Epithelial cell of proximal tubule (primary cell): ENCODE data around the gene PKD1L1. TPM values are rescaled to one million over a fixed set of nuclear protein-coding genes. Genes with fewer than 3 reads are reported as not detected.

Source experiments
- DNase-seq: peaks from one replicate; pipeline ENCODE4 v3.0.0-alpha.2; 2011; ENCODE audit warnings: low read depth
- H3K4me3 ChIP-seq: 2 replicates; pipeline ENCODE4 v1.5.1; 2011; ENCODE audit warnings: low read depth, mild to moderate bottlenecking, low read length
- CTCF ChIP-seq: conservative IDR thresholded peaks from 2 replicates; pipeline ENCODE4 v1.5.1; 2012; ENCODE audit warnings: low read depth, mild to moderate bottlenecking, low read length
- total RNA-seq: library from RNA; depleted of rRNA; stranded (reverse); fragments of >200 nt; gene quantifications from 2 replicates; pipeline ENCODE4 v1.2.3, GENCODE V29; 2015

PKD1L1 gene
- total RNA-seq, 1 donor from 2014 or later: not detected

GRCh38 chr7:47777531-47778152 is 170.6 kb downstream of the PKD1L1 start:
- no peak overlapping the region for H3K4me3 ChIP-seq
- DNase-seq: no peak
- TF ChIP-seq CTCF: no peak

- H3K4me3 ChIP-seq: no peak overlapping the region
- DNase-seq: no peak
- TF ChIP-seq CTCF: no peak
Measured at GRCh38 chr7:47776335-47776734, 171.9 kb downstream of the PKD1L1 start.

- H3K4me3 ChIP-seq: no peak overlapping the region
- no peak for DNase-seq
- TF ChIP-seq CTCF: no peak
Measured at GRCh38 chr7:47775238-47775637, 173.0 kb downstream of the PKD1L1 start.

GRCh38 chr7:47772492-47772891 is 175.8 kb downstream of the PKD1L1 start:
- no peak for TF ChIP-seq CTCF
- no peak for DNase-seq
- no peak overlapping the region for H3K4me3 ChIP-seq

GRCh38 chr7:47771990-47772360 is 176.3 kb downstream of the PKD1L1 start:
- no peak for DNase-seq
- TF ChIP-seq CTCF: no peak
- no peak overlapping the region for H3K4me3 ChIP-seq

GRCh38 chr7:47771336-47771989 is 176.8 kb downstream of the PKD1L1 start:
- no peak for DNase-seq
- H3K4me3 ChIP-seq: no peak overlapping the region
- TF ChIP-seq CTCF: no peak

- no peak overlapping the region for H3K4me3 ChIP-seq
- no peak for DNase-seq
- no peak for TF ChIP-seq CTCF
Measured at GRCh38 chr7:47766126-47766525, 182.1 kb downstream of the PKD1L1 start.
